ENCODE measurements around the gene INKA1.
A peak's percentile ranks its signal among the peaks of the same experiment; 100 is the strongest.
"Not testable (repeated sequence)": the region's sequence is repeated elsewhere in the genome, so short reads cannot be mapped to it uniquely, and the experiment has no call there.

Gene INKA1

GRCh38 chr3:49802719-49803464, at the start of gene INKA1:
Gene INKA1, plus strand, starts transcription at chr3:49803261. Its CDS starts 132 bp downstream, at chr3:49803393.
- peak; percentile 67 to 72 for DNase-seq (ENCODE audit: low read depth in 2 of 2)

GRCh38 chr3:49754536-49754935, 48.5 kb upstream of the INKA1 start:
- DNase-seq (ENCODE audit: low read depth in 2 of 2), result no peak

GRCh38 chr3:49756036-49756435, 47.0 kb upstream of the INKA1 start:
- DNase-seq (ENCODE audit: low read depth in 2 of 2), result no peak

GRCh38 chr3:49757197-49757596, 45.9 kb upstream of the INKA1 start:
- DNase-seq (ENCODE audit: low read depth in 2 of 2), result no peak

- no peak for DNase-seq (ENCODE audit: low read depth in 2 of 2)
These were observed 43.8 kb upstream of the INKA1 start for GRCh38 chr3:49759226-49759625.

GRCh38 chr3:49761661-49762060, 41.4 kb upstream of the INKA1 start:
- DNase-seq (ENCODE audit: low read depth in 2 of 2), result no peak

- DNase-seq (ENCODE audit: low read depth in 2 of 2), result no peak
These were observed 39.1 kb upstream of the INKA1 start for GRCh38 chr3:49763981-49764380.

- DNase-seq (ENCODE audit: low read depth in 2 of 2), result no peak
These were observed 33.7 kb upstream of the INKA1 start for GRCh38 chr3:49769286-49769915.

- no peak for DNase-seq (ENCODE audit: low read depth in 2 of 2)
These were observed 33.1 kb upstream of the INKA1 start for GRCh38 chr3:49769926-49770325.

- no peak for DNase-seq (ENCODE audit: low read depth in 2 of 2)
These were observed 31.6 kb upstream of the INKA1 start for GRCh38 chr3:49771340-49771938.

GRCh38 chr3:49772703-49773102, 30.4 kb upstream of the INKA1 start:
- no peak for DNase-seq (ENCODE audit: low read depth in 2 of 2)

GRCh38 chr3:49775538-49775937, 27.5 kb upstream of the INKA1 start:
- DNase-seq (ENCODE audit: low read depth in 2 of 2), result no peak

- not testable (repeated sequence) for DNase-seq (ENCODE audit: low read depth in 2 of 2)
These were observed 27.0 kb upstream of the INKA1 start for GRCh38 chr3:49776101-49776500.

GRCh38 chr3:49779358-49780079, 23.5 kb upstream of the INKA1 start:
- no peak for DNase-seq (ENCODE audit: low read depth in 2 of 2)

- no peak for DNase-seq (ENCODE audit: low read depth in 2 of 2)
These were observed 22.7 kb upstream of the INKA1 start for GRCh38 chr3:49780080-49780974.

- DNase-seq (ENCODE audit: low read depth in 2 of 2), result not testable (repeated sequence)
These were observed 22.1 kb upstream of the INKA1 start for GRCh38 chr3:49780975-49781365.

GRCh38 chr3:49781415-49782199, 21.5 kb upstream of the INKA1 start:
- DNase-seq (ENCODE audit: low read depth in 2 of 2), result no peak

- not testable (repeated sequence) for DNase-seq (ENCODE audit: low read depth in 2 of 2)
These were observed 20.8 kb upstream of the INKA1 start for GRCh38 chr3:49782277-49782676.

GRCh38 chr3:49785565-49786356, 17.3 kb upstream of the INKA1 start:
- no peak for DNase-seq (ENCODE audit: low read depth in 2 of 2)

Data from activated CD8-positive, alpha-beta memory T cell treated with anti-CD3 and anti-CD28 coated beads for 4 hours (primary cell).